Measurements from ENCODE around the gene B3GAT3. TPM values are rescaled to one million over a fixed set of nuclear protein-coding genes. Genes with fewer than 3 reads are reported as not detected.

The B3GAT3 gene
- total and polyA plus RNA-seq, 9 donors: 1.3 to 56.6 (median 33.6) TPM

DNA sequence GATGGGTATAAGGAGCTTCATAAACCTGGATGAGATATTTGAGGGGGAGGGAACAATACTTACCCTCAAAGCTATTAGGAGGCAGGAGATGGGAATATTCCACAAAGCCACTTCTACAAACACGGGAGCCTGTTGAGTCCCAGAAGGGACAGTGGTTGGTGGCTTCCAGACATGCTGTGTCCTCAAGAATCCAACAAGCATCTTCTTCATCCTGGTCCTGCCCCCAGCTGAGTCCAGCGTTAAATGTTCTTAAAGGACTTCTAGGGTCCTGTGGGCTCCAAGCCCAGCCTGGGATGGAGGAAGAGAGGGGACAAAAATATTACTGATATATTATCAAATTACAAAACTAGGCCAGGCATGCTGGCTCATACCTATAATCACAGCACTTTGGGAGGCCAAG lies 45.7 kb upstream of the B3GAT3 start:
- no peaks in the 10 kb centered on the region for H3K36me3 ChIP-seq
- no peak overlapping the region for H3K4me3 ChIP-seq
- DNase-seq: no peak
- TF ChIP-seq POLR2A (IDR thresholded peaks at IDR 0.05) (no peak), EP300 (IDR thresholded peaks at IDR 0.05) (no peak)
- TF ChIP-seq, protein P1, sequence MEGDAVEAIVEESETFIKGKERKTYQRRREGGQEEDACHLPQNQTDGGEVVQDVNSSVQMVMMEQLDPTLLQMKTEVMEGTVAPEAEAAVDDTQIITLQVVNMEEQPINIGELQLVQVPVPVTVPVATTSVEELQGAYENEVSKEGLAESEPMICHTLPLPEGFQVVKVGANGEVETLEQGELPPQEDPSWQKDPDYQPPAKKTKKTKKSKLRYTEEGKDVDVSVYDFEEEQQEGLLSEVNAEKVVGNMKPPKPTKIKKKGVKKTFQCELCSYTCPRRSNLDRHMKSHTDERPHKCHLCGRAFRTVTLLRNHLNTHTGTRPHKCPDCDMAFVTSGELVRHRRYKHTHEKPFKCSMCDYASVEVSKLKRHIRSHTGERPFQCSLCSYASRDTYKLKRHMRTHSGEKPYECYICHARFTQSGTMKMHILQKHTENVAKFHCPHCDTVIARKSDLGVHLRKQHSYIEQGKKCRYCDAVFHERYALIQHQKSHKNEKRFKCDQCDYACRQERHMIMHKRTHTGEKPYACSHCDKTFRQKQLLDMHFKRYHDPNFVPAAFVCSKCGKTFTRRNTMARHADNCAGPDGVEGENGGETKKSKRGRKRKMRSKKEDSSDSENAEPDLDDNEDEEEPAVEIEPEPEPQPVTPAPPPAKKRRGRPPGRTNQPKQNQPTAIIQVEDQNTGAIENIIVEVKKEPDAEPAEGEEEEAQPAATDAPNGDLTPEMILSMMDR (IDR thresholded peaks at IDR 0.05): no peak
- H3K4me1 ChIP-seq (ENCODE audit: insufficient read depth): peaks cover 11% of the 10 kb centered on the region
- H3K27ac ChIP-seq: no peak overlapping the region
- H3K27me3 ChIP-seq: no peaks in the 10 kb centered on the region
- intact Hi-C loops (cut with DNase I): no loop called here
- H3K9me3 ChIP-seq: no peaks in the 10 kb centered on the region
- WGBS, 3 donors: 62 to 76% (median 63%) methylated on average over 2 of the region's 2 CpGs

DNA sequence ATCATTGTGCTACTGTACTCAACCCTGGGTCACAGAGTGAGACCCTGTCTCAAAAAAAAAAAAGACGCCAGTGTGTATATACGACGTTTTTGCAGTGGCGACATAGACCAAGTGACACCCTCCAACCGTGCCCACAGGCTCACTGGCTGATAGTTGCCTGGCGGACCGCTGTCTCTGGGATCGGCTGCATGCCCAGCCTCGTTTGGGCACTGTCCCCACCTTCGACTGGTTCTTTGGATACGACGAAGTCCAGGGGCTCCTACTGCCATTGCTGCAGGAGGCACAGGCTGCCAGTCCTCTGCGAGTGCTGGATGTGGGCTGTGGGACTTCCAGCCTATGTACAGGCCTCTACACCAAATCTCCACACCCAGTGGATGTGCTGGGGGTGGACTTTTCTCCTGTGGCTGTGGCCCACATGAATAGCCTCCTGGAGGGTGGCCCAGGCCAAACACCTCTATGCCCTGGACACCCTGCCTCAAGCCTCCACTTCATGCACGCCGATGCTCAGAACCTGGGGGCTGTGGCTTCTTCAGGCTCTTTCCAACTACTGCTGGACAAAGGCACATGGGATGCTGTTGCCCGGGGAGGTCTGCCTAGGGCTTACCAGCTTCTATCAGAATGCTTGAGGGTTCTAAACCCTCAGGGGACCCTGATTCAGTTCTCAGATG lies 44.6 kb upstream of the B3GAT3 start:
- Histone ChIP-seq H3K27ac (peak overlapping the region in 1 of 2 donors; percentile 79), H3K36me3 (no peaks in the 10 kb centered on the region), H3K4me3 (peak overlapping the region; percentile 71), H3K9me3 (no peaks in the 10 kb centered on the region), H3K27me3 (no peaks in the 10 kb centered on the region), H3K4me1 (ENCODE audit: insufficient read depth) (peaks cover 11% of the 10 kb centered on the region)
- intact Hi-C loops (cut with DNase I): no loop called here
- 24 to 41% (median 27%) methylated on average over 16 of the region's 16 CpGs for WGBS, 3 donors
- no peak for TF ChIP-seq POLR2A (IDR thresholded peaks at IDR 0.05)
- no peak for TF ChIP-seq EP300 (IDR thresholded peaks at IDR 0.05)
- TF ChIP-seq, protein P1 (IDR thresholded peaks at IDR 0.05): no peak
- DNase-seq: no peak

DNA sequence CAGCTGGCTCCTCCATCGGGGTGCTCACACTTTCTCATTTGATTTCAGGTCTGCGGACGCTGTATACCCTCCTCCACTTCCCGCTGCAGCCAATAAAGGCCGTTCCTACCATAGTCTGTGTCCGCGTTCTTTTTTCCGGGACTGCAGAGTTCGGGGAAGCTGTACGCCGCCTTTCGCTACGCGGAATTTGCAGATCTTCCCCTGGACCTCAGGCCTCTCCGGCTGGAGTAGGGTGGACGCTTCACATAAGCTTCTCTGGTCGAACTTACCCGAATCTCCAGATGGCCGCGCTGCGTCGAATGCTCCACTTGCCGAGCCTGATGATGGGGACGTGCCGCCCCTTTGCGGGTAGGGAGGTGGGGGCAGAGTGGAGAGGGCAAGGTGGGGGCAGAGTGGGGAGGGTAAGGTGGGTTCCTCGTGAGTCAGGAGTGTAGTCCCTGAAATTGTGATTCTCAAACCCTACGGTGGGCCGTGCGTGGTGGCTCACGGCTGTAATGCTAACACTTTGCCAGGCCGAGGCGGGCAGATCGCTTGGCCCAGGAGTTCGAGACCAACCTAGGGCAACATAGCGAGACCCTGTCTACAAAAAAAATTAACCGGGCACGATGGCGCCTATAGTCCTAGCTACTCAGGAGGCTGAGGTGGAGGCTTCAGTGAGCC lies 43.9 kb upstream of the B3GAT3 start:
- peaks cover 9% of the 10 kb centered on the region for H3K4me1 ChIP-seq (ENCODE audit: insufficient read depth)
- WGBS, 3 donors: 1% methylated on average over 39 of the region's 39 CpGs
- no peaks in the 10 kb centered on the region for H3K9me3 ChIP-seq
- H3K36me3 ChIP-seq: no peaks in the 10 kb centered on the region
- peak; percentile 61 to 77 (median 65) for DNase-seq
- H3K27ac ChIP-seq: peak overlapping the region; percentile 10 to 79
- no peaks in the 10 kb centered on the region for H3K27me3 ChIP-seq
- H3K4me3 ChIP-seq: peak overlapping the region; percentile 71
- intact Hi-C loops (cut with DNase I): no loop called here
- TF ChIP-seq EP300 (IDR thresholded peaks at IDR 0.05): no peak
- TF ChIP-seq, protein P1 (IDR thresholded peaks at IDR 0.05): no peak
- no peak for TF ChIP-seq POLR2A (IDR thresholded peaks at IDR 0.05)

DNA sequence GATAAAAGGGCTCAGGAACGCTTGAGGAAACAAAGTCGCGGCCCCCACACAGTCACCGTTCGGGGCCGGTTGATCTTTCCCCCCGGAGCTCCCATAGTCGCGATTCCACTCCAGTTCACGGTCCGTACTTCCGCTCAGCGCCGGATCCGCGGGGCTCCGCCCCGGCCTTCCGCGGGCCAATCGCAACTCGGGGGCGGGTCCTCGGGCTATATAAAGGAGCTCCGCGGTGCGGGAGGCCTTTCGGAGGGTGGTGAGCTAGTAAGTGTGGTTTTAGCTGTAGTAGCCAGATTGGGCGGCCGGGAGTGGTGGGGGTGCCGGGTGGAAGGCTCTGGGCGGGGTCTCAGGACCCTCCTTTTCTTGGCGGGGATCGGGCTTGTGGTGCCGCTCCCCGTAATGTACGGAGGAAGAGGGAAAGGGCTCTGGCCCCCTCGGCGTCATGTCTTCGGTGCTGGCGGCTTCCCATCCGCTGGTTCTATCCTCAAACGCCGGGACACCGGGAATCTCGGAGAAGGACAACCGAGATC lies 43.4 kb upstream of the B3GAT3 start, which contains the start of the genes C11orf98 and CSKMT:
C11orf98 (minus strand) TSS at position 136 of the 524 bp plus-strand sequence; CDS start at position 95, 41 bp downstream.
CSKMT (plus strand) TSS at position 238 of the 524 bp plus-strand sequence. CDS start 568 bp downstream, outside the sequence.
- DNase-seq: peak; percentile 95 to 97 (median 97)
- Histone ChIP-seq H3K4me3 (peak within 1 kb of the TSS; percentile 71), H3K4me1 (ENCODE audit: insufficient read depth) (peaks cover 7% of the 10 kb centered on the region), H3K36me3 (no peaks in the 10 kb centered on the region), H3K27ac (peak within 1 kb of the TSS; percentile 75 to 79), H3K9me3 (no peaks in the 10 kb centered on the region), H3K27me3 (no peaks in the 10 kb centered on the region)
- intact Hi-C loops (cut with DNase I): no loop called here
- 0 to 1% (median 0%) methylated on average over 44 to 47 of the region's 47 CpGs for WGBS, 3 donors
- TF ChIP-seq, protein P1 (IDR thresholded peaks at IDR 0.05): no peak
- TF ChIP-seq EP300 (IDR thresholded peaks at IDR 0.05) (peak; percentile 14), POLR2A (IDR thresholded peaks at IDR 0.05) (peak; percentile 98)
